Tibial artery (tissue), 4 donors: Measurements from ENCODE around the gene MYDGF.

Experiments used
- DNase-seq, 2 donors: peaks; one replicate each; pipeline ENCODE4 v3.0.0-alpha.2; 2019
- H3K27ac ChIP-seq, 2 donors: fragments of 200-600 bp; sonication (generic) in 1 of 2; 1 replicate in 1 of 2; 2 replicates in 1 of 2; pipeline ENCODE4 v1.5.1; 2018 to 2019; ENCODE audit warnings: mild to moderate bottlenecking in 1 of 2
- H3K27me3 ChIP-seq, 2 donors: fragments of 200-600 bp; sonication (generic) in 1 of 2; one replicate each; pipeline versions ENCODE4 v1.5.1 to v1.6.0; 2016 to 2019
- H3K36me3 ChIP-seq, 3 donors: fragments of 200-600 bp; sonication (generic) in 2 of 3; one replicate each; pipeline ENCODE4 v1.5.1; 2016 to 2019; ENCODE audit warnings: mild to moderate bottlenecking in 2 of 3
- H3K4me1 ChIP-seq, 4 donors: fragments of 200-600 bp; sonication (generic) in 2 of 4; 1 replicate in 3 of 4; 2 replicates in 1 of 4; pipeline ENCODE4 v1.5.1; 2016 to 2019
- H3K4me3 ChIP-seq, 2 donors: fragments of 200-600 bp; sonication (generic) in 1 of 2; 1 replicate in 1 of 2; 2 replicates in 1 of 2; pipeline ENCODE4 v1.5.1; 2018 to 2019; ENCODE audit warnings: mild to moderate bottlenecking in 2 of 2
- H3K9me3 ChIP-seq, 3 donors: fragments of 200-600 bp; sonication (generic) in 1 of 3; one replicate each; pipeline ENCODE4 v1.5.1; 2016 to 2019
- CTCF ChIP-seq, 2 experiments: fragments of 200-600 bp in 1 of 2; fragments of 450-650 bp in 1 of 2; IDR thresholded peaks; one replicate each; pipeline ENCODE4 v1.5.1; 2017 to 2019; ENCODE audit warnings: antibody characterized with exemption in 2 of 2, mild to moderate bottlenecking in 1 of 2, moderate library complexity in 1 of 2
- intact Hi-C: fragments of 100-400 bp; cut with DNase I; formaldehyde crosslinking; loops from one replicate; pipeline ENCODE4 v1.15.0; 2023; ENCODE audit warnings: low total_unique reads

Gene MYDGF

DNA sequence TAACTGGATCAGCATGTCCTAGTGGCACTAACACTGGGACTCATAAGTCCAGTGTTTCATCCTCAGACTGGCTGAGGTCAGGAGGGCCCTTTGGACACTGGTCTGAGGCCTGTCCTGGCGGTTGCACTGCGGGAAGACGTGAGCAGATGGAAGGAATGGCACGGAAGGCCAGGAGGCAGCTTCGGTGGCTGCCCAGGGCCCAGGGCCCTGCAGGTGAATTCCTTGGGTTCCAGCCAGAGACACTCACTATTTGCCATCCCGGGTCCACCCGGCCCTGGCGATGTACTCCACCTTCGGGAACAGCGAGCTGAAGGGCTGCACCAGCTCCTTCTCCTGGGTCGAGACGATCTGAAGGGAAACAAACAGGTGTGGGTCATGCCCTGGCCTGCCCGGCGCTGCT is 27.2 kb upstream of the MYDGF start:
- intact Hi-C loops, result no loop called here
- H3K27me3 ChIP-seq, result no peaks in the 10 kb centered on the region
- no peak overlapping the region for H3K27ac ChIP-seq

GRCh38 chr19:4695224-4695731 is 25.1 kb upstream of the MYDGF start:
- DNase-seq, result no peak
- H3K4me3 ChIP-seq, result no peak overlapping the region
- no peaks in the 10 kb centered on the region for H3K27me3 ChIP-seq
- peaks cover 87 to 99% (median 92%) of the 10 kb centered on the region in 3 donors for H3K36me3 ChIP-seq
- H3K4me1 ChIP-seq, result peaks cover 0 to 11% (median 0%) of the 10 kb centered on the region in 4 donors
- H3K9me3 ChIP-seq, result no peaks in the 10 kb centered on the region
- intact Hi-C loops, result no loop called here
- TF ChIP-seq CTCF (IDR thresholded peaks at IDR 0.05), result no peak
- H3K27ac ChIP-seq, result no peak overlapping the region

More for the DNA sequence above, 27.2 kb upstream of the MYDGF start:
- Histone ChIP-seq H3K36me3 (peaks cover 95 to 100% (median 98%) of the 10 kb centered on the region in 3 donors), H3K9me3 (no peaks in the 10 kb centered on the region), H3K4me1 (peaks cover 0 to 11% (median 0%) of the 10 kb centered on the region in 4 donors), H3K4me3 (no peak overlapping the region)
- no peak for DNase-seq
- TF ChIP-seq CTCF (IDR thresholded peaks at IDR 0.05), result no peak

DNA sequence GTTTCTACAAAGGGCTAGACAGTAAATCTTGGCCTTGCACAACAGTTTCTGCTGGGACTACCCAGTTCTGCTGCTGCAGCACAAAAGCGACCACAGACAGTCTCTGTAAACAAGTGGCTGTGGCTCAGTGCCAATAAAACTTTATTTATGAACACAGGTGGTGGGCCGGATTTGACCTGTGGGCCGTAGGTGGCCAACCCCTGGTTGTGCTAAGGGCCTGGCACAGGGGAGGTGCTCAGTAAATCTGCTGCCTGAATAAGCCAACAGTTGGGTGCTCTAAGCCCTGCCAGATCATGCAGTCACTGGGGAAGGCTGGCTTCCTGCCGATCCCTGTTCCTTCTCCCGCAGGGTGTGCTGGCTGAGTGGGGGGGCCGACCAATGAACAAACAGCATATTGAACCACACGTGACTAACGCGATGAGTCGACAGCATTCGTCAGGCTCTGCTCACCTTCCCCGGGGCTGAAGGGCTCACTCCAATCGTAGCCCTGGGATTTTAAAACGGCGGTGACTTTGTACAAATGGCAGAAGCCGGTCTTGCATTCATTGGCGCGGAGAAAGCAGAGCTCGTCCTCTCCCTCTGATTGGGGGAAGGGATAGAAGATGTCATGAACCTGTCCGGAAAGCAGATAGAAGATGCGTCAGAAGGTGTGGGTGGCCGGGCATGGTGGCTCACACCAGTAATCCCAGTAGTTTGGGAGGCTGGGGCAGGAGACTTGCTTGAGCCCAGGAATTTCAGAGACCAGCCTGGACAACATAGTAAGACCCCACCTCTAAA is 24.3 kb upstream of the MYDGF start:
- Histone ChIP-seq H3K9me3 (no peaks in the 10 kb centered on the region), H3K27me3 (no peaks in the 10 kb centered on the region), H3K36me3 (peaks cover 87 to 99% (median 92%) of the 10 kb centered on the region in 3 donors), H3K27ac (no peak overlapping the region), H3K4me3 (no peak overlapping the region), H3K4me1 (peaks cover 0 to 11% (median 0%) of the 10 kb centered on the region in 4 donors)
- no peak for DNase-seq
- TF ChIP-seq CTCF (IDR thresholded peaks at IDR 0.05), result no peak
- intact Hi-C loops, result no loop called here

- Histone ChIP-seq H3K4me3 (no peak overlapping the region), H3K36me3 (peaks cover 91 to 99% (median 94%) of the 10 kb centered on the region in 3 donors), H3K4me1 (peaks cover 0 to 11% (median 0%) of the 10 kb centered on the region in 4 donors), H3K9me3 (no peaks in the 10 kb centered on the region), H3K27ac (no peak overlapping the region), H3K27me3 (no peaks in the 10 kb centered on the region)
- no peak for TF ChIP-seq CTCF (IDR thresholded peaks at IDR 0.05)
- no peak for DNase-seq
- intact Hi-C loops, result no loop called here
Measured at GRCh38 chr19:4693471-4694121, 23.5 kb upstream of the MYDGF start.

GRCh38 chr19:4693078-4693350 is 22.9 kb upstream of the MYDGF start:
- H3K4me3 ChIP-seq, result no peak overlapping the region
- no peak for DNase-seq
- TF ChIP-seq CTCF (IDR thresholded peaks at IDR 0.05), result no peak
- peaks cover 0 to 11% (median 0%) of the 10 kb centered on the region in 4 donors for H3K4me1 ChIP-seq
- no peaks in the 10 kb centered on the region for H3K9me3 ChIP-seq
- no peak overlapping the region for H3K27ac ChIP-seq
- peaks cover 91 to 99% (median 94%) of the 10 kb centered on the region in 3 donors for H3K36me3 ChIP-seq
- intact Hi-C loops, result no loop called here
- H3K27me3 ChIP-seq, result no peaks in the 10 kb centered on the region
